ENCODE measurements around the gene FUT8.

DNA sequence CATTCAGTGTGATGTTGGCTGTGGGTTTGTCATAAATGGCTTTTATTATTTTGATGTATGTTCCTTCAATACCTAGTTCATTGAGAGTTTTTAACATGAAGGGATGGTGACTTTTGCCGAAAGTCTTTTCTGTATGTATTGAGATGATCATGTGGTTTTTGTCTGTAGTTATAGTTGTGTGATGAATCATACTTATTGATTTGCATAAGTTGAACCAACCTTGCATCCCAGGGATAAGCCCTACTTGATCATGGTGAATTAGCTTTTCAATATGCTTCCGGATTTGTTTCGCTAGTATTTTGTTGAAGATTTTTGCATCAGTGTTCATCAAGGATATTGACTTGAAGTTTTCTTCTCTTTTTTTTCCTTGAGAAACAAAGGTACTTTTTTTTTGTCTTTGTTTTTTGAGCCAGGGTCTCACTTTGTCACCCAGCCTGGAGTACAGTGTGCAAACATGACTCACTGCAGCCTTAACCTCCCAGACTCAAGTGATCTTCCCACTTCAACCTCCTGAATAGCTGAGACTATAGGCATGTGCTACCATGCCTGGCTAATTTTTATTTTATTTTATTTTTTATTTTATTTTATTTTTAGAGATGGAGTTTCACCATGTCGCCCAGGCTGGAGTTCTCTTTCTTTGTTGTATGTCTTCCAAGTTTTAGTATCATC lies 121.3 kb downstream of the FUT8 start:
- TF ChIP-seq SUZ12 (IDR thresholded peaks at IDR 0.05; ENCODE audit: extremely low read depth, insufficient read depth, insufficient read length) (no peak), YY1 (IDR thresholded peaks at IDR 0.05; ENCODE audit: insufficient read depth, insufficient read length) (no peak), ZNF274 (IDR thresholded peaks at IDR 0.05; ENCODE audit: low read depth, low read length) (no peak)
